WI38 (cell line): ENCODE measurements around the gene CSN1S1.
"Not testable (repeated sequence)": the region's sequence is repeated elsewhere in the genome, so short reads cannot be mapped to it uniquely, and the experiment has no call there.

Source experiments
- H3K4me3 ChIP-seq: 2 replicates; pipeline ENCODE4 v1.5.1; 2011; ENCODE audit warnings: low read depth, mild to moderate bottlenecking, control low read depth, low read length
- CTCF ChIP-seq: IDR thresholded peaks from 2 replicates; pipeline ENCODE4 v1.5.1; 2012; ENCODE audit warnings: low read depth, mild to moderate bottlenecking, control low read depth, low read length

The CSN1S1 gene

GRCh38 chr4:69907151-69907550, 23.7 kb upstream of the CSN1S1 start:
- no peak overlapping the region for H3K4me3 ChIP-seq
- no peak for TF ChIP-seq CTCF

- H3K4me3 ChIP-seq, result no peak overlapping the region
- no peak for TF ChIP-seq CTCF
Observed at GRCh38 chr4:69909195-69909594, 21.7 kb upstream of the CSN1S1 start.

GRCh38 chr4:69910016-69910782, 20.7 kb upstream of the CSN1S1 start:
- TF ChIP-seq CTCF, result no peak
- H3K4me3 ChIP-seq, result no peak overlapping the region

- TF ChIP-seq CTCF, result no peak
- H3K4me3 ChIP-seq, result no peak overlapping the region
Observed at GRCh38 chr4:69920874-69921273, 10.0 kb upstream of the CSN1S1 start.

- H3K4me3 ChIP-seq, result not testable (repeated sequence)
Observed at GRCh38 chr4:69923782-69924410, 7.0 kb upstream of the CSN1S1 start.

- no peak overlapping the region for H3K4me3 ChIP-seq
- TF ChIP-seq CTCF, result no peak
Observed at GRCh38 chr4:69934150-69934549, 3.3 kb downstream of the CSN1S1 start.

- no peak for TF ChIP-seq CTCF
Observed at GRCh38 chr4:69936566-69936965, 5.7 kb downstream of the CSN1S1 start.

More at GRCh38 chr4:69936566-69936965, 5.7 kb downstream of the CSN1S1 start:
- no peak overlapping the region for H3K4me3 ChIP-seq
